ENCODE data around the gene DAZAP2. TPM values are rescaled to one million over a fixed set of nuclear protein-coding genes. Genes with fewer than 3 reads are reported as not detected.

DAZAP2 gene
- total and polyA plus RNA-seq, 2 of the 4 experiments (the other 2 are of a cell fraction): 62.2 to 202 TPM

- intact Hi-C loops (cut with micrococcal nuclease) (no loop called here), in situ Hi-C loops (cut with MboI; ENCODE audit: low sequenced_read_pairs) (no loop called here), dilution Hi-C loops (cut with HindIII; ENCODE audit: low sequenced_read_pairs, unreplicated experiment) (no loop called here)
- no peak overlapping the region for H3K27ac ChIP-seq (ENCODE audit: insufficient read depth, low read length)
- H3K56ac ChIP-seq (ENCODE audit: extremely low read depth, insufficient read depth, low read length): no peak overlapping the region
- no peak overlapping the region for H3K9ac ChIP-seq (ENCODE audit: low read depth, low read length)
- no peaks in the 10 kb centered on the region for H3K27me3 ChIP-seq (ENCODE audit: control insufficient read depth, insufficient read depth, low read length)
- no peaks in the 10 kb centered on the region for H4K20me1 ChIP-seq (ENCODE audit: insufficient read depth, low read length)
- H2AK9ac ChIP-seq (replicated peaks; ENCODE audit: low read depth, low read length, poor library complexity): no peak overlapping the region
- DNase-seq: no peak
- no peak overlapping the region for H2BK15ac ChIP-seq (ENCODE audit: low read depth, low read length)
- H3K18ac ChIP-seq (ENCODE audit: low read depth, low read length): no peak overlapping the region
- no peak overlapping the region for H2BK20ac ChIP-seq (ENCODE audit: low read depth, low read length)
- no peaks in the 10 kb centered on the region for H3K9me3 ChIP-seq (ENCODE audit: control insufficient read depth, insufficient read depth, low read length)
- no peaks in the 10 kb centered on the region for H3K36me3 ChIP-seq (ENCODE audit: control insufficient read depth, insufficient read depth, low read length)
- peaks cover 3% of the 10 kb centered on the region for H3K9me1 ChIP-seq (ENCODE audit: insufficient read depth, low read length)
- ATAC-seq (ENCODE audit: low read depth): no peak
- H4K8ac ChIP-seq (ENCODE audit: low read depth in 2 of 2, low read length in 2 of 2): no peak overlapping the region
- no peak overlapping the region for H3K4me2 ChIP-seq (ENCODE audit: low read depth, low read length)
- 80% methylated on average over 2 of the region's 4 CpGs; no CpG with 5 or more reads in 1 of the 2 experiments for WGBS, 2 experiments (ENCODE audit: extremely low coverage in 2 of 2, insufficient read length in 1 of 2)
- no peaks in the 10 kb centered on the region for H3K79me1 ChIP-seq (ENCODE audit: low read depth in 1 of 2, low read length in 2 of 2)
- no peak overlapping the region for H3K4me3 ChIP-seq (ENCODE audit: insufficient read depth, low read depth, low read length)
- no TSS peak for BruUV-seq (replicated peaks)
- no peak overlapping the region for H2BK5ac ChIP-seq (ENCODE audit: low read depth, low read length, poor library complexity, severe bottlenecking)
- H3K14ac ChIP-seq (replicated peaks; ENCODE audit: low read depth, low read length): no peak overlapping the region
- no peak overlapping the region for H4K5ac ChIP-seq (ENCODE audit: low read depth, low read length)
- no peaks in the 10 kb centered on the region for H3K4me1 ChIP-seq (ENCODE audit: control insufficient read depth, insufficient read depth, low read length)
- ChIA-PET POLR2A (ENCODE audit: unreplicated experiment) (no interaction called here), CTCF (no interaction called here)
- no peak overlapping the region for H2AK5ac ChIP-seq (ENCODE audit: low read depth, low read length)
- TF ChIP-seq MXI1 (IDR thresholded peaks at IDR 0.05; ENCODE audit: borderline replicate concordance, low read depth, low read length) (no peak), MAZ (IDR thresholded peaks at IDR 0.05; ENCODE audit: borderline replicate concordance, low read depth, low read length) (no peak), POLR2A (IDR thresholded peaks at IDR 0.05; ENCODE audit: low read depth, low read length) (no peak), MAFK (IDR thresholded peaks at IDR 0.05; ENCODE audit: low read depth, low read length) (no peak), FOS (IDR thresholded peaks at IDR 0.05; ENCODE audit: low read depth, low read length) (no peak), CHD1 (IDR thresholded peaks at IDR 0.05; ENCODE audit: low read depth, low read length) (no peak), NFE2L2 (IDR thresholded peaks at IDR 0.05; ENCODE audit: low read depth, low read length) (no peak), RCOR1 (IDR thresholded peaks at IDR 0.05; ENCODE audit: insufficient replicate concordance, low read length) (no peak), RAD21 (IDR thresholded peaks at IDR 0.05; ENCODE audit: low read length) (no peak), SMC3 (IDR thresholded peaks at IDR 0.05; ENCODE audit: low read depth, low read length) (no peak), CEBPB (IDR thresholded peaks at IDR 0.05; ENCODE audit: low read depth, low read length) (no peak), BHLHE40 (IDR thresholded peaks at IDR 0.05; ENCODE audit: low read depth, low read length) (no peak), USF2 (IDR thresholded peaks at IDR 0.05; ENCODE audit: low read depth, low read length) (no peak), RFX5 (IDR thresholded peaks at IDR 0.05; ENCODE audit: low read depth, low read length) (no peak)
- TF ChIP-seq, protein P1, sequence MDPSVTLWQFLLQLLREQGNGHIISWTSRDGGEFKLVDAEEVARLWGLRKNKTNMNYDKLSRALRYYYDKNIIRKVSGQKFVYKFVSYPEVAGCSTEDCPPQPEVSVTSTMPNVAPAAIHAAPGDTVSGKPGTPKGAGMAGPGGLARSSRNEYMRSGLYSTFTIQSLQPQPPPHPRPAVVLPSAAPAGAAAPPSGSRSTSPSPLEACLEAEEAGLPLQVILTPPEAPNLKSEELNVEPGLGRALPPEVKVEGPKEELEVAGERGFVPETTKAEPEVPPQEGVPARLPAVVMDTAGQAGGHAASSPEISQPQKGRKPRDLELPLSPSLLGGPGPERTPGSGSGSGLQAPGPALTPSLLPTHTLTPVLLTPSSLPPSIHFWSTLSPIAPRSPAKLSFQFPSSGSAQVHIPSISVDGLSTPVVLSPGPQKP (IDR thresholded peaks at IDR 0.05; ENCODE audit: borderline replicate concordance, low read depth, low read length): no peak
- TF ChIP-seq, protein P2, sequence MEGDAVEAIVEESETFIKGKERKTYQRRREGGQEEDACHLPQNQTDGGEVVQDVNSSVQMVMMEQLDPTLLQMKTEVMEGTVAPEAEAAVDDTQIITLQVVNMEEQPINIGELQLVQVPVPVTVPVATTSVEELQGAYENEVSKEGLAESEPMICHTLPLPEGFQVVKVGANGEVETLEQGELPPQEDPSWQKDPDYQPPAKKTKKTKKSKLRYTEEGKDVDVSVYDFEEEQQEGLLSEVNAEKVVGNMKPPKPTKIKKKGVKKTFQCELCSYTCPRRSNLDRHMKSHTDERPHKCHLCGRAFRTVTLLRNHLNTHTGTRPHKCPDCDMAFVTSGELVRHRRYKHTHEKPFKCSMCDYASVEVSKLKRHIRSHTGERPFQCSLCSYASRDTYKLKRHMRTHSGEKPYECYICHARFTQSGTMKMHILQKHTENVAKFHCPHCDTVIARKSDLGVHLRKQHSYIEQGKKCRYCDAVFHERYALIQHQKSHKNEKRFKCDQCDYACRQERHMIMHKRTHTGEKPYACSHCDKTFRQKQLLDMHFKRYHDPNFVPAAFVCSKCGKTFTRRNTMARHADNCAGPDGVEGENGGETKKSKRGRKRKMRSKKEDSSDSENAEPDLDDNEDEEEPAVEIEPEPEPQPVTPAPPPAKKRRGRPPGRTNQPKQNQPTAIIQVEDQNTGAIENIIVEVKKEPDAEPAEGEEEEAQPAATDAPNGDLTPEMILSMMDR (conservative IDR thresholded peaks at IDR 0.05; ENCODE audit: low read depth, low read length): no peak
- no peak overlapping the region for H3K4ac ChIP-seq (ENCODE audit: low read depth, low read length)
- H4K91ac ChIP-seq (ENCODE audit: insufficient read depth, low read depth, low read length): no peak overlapping the region
- no peak overlapping the region for H2BK120ac ChIP-seq (ENCODE audit: low read depth, low read length)
- no peak overlapping the region for H3K23ac ChIP-seq (ENCODE audit: low read depth, low read length)
- H2AFZ ChIP-seq (replicated peaks; ENCODE audit: low read length, poor library complexity): no peak overlapping the region
Measured at GRCh38 chr12:51225234-51225633, 13.4 kb upstream of the DAZAP2 start.
